ENCODE results near the gene NAPA.
"Not testable (repeated sequence)": the region's sequence is repeated elsewhere in the genome, so short reads cannot be mapped to it uniquely, and the experiment has no call there.

The NAPA gene

DNA sequence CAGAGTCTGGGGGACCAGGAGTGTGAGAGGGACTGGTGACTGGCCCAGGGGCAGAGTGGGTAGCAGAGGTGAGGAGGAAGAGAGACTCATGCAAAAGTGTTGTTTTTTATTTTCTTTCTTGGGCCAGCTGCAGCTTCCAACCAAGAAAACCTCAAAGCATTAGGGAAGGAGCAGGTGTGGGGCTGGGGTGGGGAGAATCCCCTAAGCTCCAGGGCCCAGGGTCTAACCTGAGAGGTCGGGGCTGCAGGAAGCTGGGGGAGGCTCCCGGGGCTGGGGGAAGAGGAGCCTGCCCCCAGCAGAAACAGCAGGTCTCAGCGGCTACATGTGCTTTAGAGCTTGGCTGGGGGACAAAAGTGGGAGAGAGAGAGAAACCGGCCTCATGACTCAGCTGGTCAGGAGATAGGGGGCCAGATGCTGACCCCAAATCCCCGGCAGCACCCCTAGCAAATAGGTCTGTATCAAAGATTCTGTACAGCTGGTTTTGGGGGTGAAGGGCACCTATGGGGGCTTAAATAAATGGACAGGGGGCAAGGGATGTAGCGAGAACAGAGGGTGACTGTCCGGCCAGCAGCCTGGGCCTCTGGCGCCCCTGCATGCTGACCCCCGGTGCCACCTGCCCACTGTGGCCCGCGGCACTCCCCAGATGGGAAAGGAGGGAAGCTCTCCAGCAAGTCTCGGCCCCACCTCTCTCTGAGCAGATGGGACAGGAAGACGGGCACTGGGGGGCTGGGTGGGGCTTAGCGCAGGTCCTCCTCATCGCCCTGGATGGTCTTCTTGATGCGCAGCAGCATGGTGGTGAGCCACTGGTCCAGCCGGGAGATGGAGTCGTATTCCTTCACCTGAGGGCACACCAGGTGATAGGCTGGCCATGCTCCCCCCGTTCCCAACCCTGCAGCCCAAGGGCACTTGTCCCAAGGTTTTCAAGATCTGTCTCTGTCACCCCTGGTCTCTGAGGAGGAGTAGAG lies 27.0 kb downstream of the NAPA start:
- Histone ChIP-seq H3K9ac (no peak overlapping the region; the same call in 1 of the 2 replicates), H3K4me3 (IDR thresholded peaks at IDR 0.05; ENCODE audit: insufficient read depth, low read depth, low read length) (no peak overlapping the region), H3K27ac (peak overlapping the region; percentile 36; the same call in 1 of the 2 replicates), H2AFZ (ENCODE audit: low read depth) (no peak overlapping the region), H3K36me3 (ENCODE audit: insufficient read depth) (no peaks in the 10 kb centered on the region), H3K27me3 (ENCODE audit: insufficient read depth, low read depth) (no peaks in the 10 kb centered on the region), H3K79me2 (ENCODE audit: insufficient read depth, low read depth) (no peaks in the 10 kb centered on the region), H4K20me1 (ENCODE audit: insufficient read depth) (no peaks in the 10 kb centered on the region), H3K4me2 (peak overlapping the region; percentile 31; the same call in 1 of the 2 replicates), H3K4me1 (ENCODE audit: low read depth, poor library complexity, severe bottlenecking) (peaks cover 45% of the 10 kb centered on the region)
- TF ChIP-seq, protein P1, sequence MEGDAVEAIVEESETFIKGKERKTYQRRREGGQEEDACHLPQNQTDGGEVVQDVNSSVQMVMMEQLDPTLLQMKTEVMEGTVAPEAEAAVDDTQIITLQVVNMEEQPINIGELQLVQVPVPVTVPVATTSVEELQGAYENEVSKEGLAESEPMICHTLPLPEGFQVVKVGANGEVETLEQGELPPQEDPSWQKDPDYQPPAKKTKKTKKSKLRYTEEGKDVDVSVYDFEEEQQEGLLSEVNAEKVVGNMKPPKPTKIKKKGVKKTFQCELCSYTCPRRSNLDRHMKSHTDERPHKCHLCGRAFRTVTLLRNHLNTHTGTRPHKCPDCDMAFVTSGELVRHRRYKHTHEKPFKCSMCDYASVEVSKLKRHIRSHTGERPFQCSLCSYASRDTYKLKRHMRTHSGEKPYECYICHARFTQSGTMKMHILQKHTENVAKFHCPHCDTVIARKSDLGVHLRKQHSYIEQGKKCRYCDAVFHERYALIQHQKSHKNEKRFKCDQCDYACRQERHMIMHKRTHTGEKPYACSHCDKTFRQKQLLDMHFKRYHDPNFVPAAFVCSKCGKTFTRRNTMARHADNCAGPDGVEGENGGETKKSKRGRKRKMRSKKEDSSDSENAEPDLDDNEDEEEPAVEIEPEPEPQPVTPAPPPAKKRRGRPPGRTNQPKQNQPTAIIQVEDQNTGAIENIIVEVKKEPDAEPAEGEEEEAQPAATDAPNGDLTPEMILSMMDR (conservative IDR thresholded peaks at IDR 0.05; ENCODE audit: low read depth, low read length) = no peak

DNA sequence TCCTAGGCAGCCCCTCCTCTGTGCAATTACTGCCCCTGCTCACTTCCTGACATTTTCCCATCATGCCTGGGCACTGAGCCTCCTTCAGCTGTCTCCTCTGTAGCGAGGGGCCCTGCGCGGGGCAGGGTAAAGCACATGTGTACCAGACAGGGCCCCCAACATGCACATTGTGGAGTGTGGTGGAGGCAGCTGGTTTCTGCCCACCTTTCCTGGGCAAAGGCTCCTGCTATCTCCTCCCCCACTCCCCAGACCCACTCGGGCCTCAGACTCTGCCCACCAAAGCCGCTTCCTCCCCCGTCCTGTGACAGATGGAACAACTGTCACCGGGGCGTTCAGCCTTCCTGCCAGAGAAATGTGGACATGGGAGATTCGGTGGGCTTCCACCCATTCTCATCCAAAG lies 28.0 kb downstream of the NAPA start:
- H4K20me1 ChIP-seq (ENCODE audit: insufficient read depth) = no peaks in the 10 kb centered on the region
- H3K4me1 ChIP-seq (ENCODE audit: low read depth, poor library complexity, severe bottlenecking) = peaks cover 45% of the 10 kb centered on the region
- no peaks in the 10 kb centered on the region for H3K27me3 ChIP-seq (ENCODE audit: insufficient read depth, low read depth)
- no peak overlapping the region for H3K27ac ChIP-seq
- H3K4me3 ChIP-seq (IDR thresholded peaks at IDR 0.05; ENCODE audit: insufficient read depth, low read depth, low read length) = no peak overlapping the region
- H3K4me2 ChIP-seq = peak overlapping the region; percentile 31; the same call in 1 of the 2 replicates
- no peak overlapping the region for H2AFZ ChIP-seq (ENCODE audit: low read depth)
- no peaks in the 10 kb centered on the region for H3K36me3 ChIP-seq (ENCODE audit: insufficient read depth)
- H3K9ac ChIP-seq = no peak overlapping the region; the same call in 1 of the 2 replicates
- TF ChIP-seq, protein P1 (conservative IDR thresholded peaks at IDR 0.05; ENCODE audit: low read depth, low read length) = no peak
- H3K79me2 ChIP-seq (ENCODE audit: insufficient read depth, low read depth) = no peaks in the 10 kb centered on the region

DNA sequence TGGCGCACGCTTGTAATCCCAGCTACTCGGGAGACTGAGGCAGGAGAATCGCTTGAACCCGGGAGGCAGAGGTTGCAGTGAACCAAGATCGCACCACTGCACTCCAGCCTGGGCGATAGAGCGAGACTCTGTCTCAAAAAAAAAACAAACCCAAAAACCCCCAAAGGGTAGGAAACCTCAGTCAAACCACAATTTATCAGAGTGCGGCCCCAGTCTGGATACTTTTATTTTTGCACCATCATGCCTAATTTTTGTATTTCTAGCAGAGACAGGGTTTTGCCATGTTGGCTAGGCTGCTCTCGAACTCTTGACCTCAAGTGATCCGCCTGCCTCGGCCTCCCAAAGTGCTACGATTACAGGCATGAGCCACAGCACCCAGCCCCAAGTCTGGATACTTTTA lies 28.6 kb downstream of the NAPA start:
- not testable (repeated sequence) for H3K27ac ChIP-seq; H3K4me3 ChIP-seq (IDR thresholded peaks at IDR 0.05; ENCODE audit: insufficient read depth, low read depth, low read length); H3K27me3 ChIP-seq (ENCODE audit: insufficient read depth, low read depth); H3K36me3 ChIP-seq (ENCODE audit: insufficient read depth); H3K79me2 ChIP-seq (ENCODE audit: insufficient read depth, low read depth); H2AFZ ChIP-seq (ENCODE audit: low read depth); H4K20me1 ChIP-seq (ENCODE audit: insufficient read depth); H3K9ac ChIP-seq; H3K4me2 ChIP-seq
- peaks cover 44% of the 10 kb centered on the region for H3K4me1 ChIP-seq (ENCODE audit: low read depth, poor library complexity, severe bottlenecking)

DNA sequence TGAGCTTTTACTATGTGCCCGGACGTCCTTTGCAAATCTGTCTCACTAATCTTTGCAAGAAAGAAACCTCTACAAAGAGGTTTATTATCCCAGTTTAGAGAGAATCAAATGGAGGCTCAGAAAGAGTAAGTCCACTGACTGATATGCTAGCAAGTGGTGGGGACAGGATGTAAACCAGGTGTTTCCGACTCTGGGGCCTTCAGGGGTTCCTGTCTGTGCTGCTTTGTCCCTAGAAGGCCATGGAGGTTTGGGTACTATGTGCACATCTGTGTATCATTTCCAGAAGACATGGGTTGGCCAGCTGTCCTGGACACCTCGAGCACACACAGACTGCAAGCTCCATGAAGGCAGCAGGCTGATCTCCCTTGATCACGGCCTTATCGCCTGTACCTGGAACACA lies 29.7 kb downstream of the NAPA start:
- Histone ChIP-seq H3K4me1 (ENCODE audit: low read depth, poor library complexity, severe bottlenecking) (peaks cover 37% of the 10 kb centered on the region), H3K4me2 (peak overlapping the region; percentile 83), H3K36me3 (ENCODE audit: insufficient read depth) (no peaks in the 10 kb centered on the region), H2AFZ (ENCODE audit: low read depth) (no peak overlapping the region), H4K20me1 (ENCODE audit: insufficient read depth) (no peaks in the 10 kb centered on the region), H3K4me3 (IDR thresholded peaks at IDR 0.05; ENCODE audit: insufficient read depth, low read depth, low read length) (no peak overlapping the region), H3K79me2 (ENCODE audit: insufficient read depth, low read depth) (no peaks in the 10 kb centered on the region), H3K27me3 (ENCODE audit: insufficient read depth, low read depth) (no peaks in the 10 kb centered on the region), H3K9ac (no peak overlapping the region; the same call in 1 of the 2 replicates), H3K27ac (no peak overlapping the region)
- TF ChIP-seq, protein P1 (conservative IDR thresholded peaks at IDR 0.05; ENCODE audit: low read depth, low read length) = no peak

Measured in KMS-11 (cell line).